ENCODE data around the gene UMOD.

Gene UMOD

GRCh38 chr16:20352615-20353014 lies at the start of gene UMOD:
UMOD (minus strand) TSS chr16:20352715; CDS start chr16:20350737, 1,978 bp downstream.
- Mint-ChIP-seq H3K27ac (no peak within 1 kb of the TSS), H3K27me3 (no peaks in the 10 kb centered on the region), H3K4me1 (no peaks in the 10 kb centered on the region), H3K4me3 (no peak within 1 kb of the TSS), H3K9me3 (peaks cover 0 to 4% of the 10 kb centered on the region in 2 donors)
- no peak for ATAC-seq
- DNase-seq, result no peak

GRCh38 chr16:20401475-20402016 lies 49.0 kb upstream of the UMOD start:
- DNase-seq, result no peak
- no peaks in the 10 kb centered on the region for H3K4me1 Mint-ChIP-seq
- H3K4me3 Mint-ChIP-seq, result no peak overlapping the region
- no peaks in the 10 kb centered on the region for H3K27me3 Mint-ChIP-seq
- H3K27ac Mint-ChIP-seq, result no peak overlapping the region
- H3K9me3 Mint-ChIP-seq, result no peaks in the 10 kb centered on the region
- no peak for ATAC-seq

- Mint-ChIP-seq H3K27ac (no peak overlapping the region), H3K9me3 (no peaks in the 10 kb centered on the region)
- ATAC-seq, result no peak
Measured at GRCh38 chr16:20401066-20401465, 48.6 kb upstream of the UMOD start.

DNA sequence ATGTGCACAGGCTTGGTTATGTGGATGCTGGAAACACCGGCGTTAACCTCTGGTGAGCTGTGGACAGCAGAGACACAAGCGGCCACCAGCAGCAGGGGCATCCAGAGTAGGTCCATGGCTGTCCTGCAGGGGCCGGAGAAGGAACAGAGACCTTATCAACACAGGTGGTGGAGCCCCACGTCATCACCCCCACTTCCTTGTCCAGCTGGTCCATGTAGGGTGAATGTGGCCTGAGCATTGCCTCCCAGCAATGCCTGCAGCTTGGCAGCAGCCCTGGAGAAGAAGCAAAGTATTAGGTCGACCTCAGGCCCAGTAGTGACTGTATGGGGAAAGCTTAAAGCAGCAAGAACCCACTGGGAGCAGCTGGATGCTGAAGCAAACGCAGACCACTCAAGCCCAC lies 46.7 kb upstream of the UMOD start:
- ATAC-seq, result no peak
- Mint-ChIP-seq H3K4me1 (no peaks in the 10 kb centered on the region), H3K27ac (no peak overlapping the region)

More at GRCh38 chr16:20401066-20401465, 48.6 kb upstream of the UMOD start:
- Mint-ChIP-seq H3K27me3 (no peaks in the 10 kb centered on the region), H3K4me3 (no peak overlapping the region), H3K4me1 (no peaks in the 10 kb centered on the region)
- no peak for DNase-seq

GRCh38 chr16:20398603-20399002 lies 46.1 kb upstream of the UMOD start:
- H3K4me3 Mint-ChIP-seq, result no peak overlapping the region
- ATAC-seq (no peak), DNase-seq (no peak)
- H3K4me1 Mint-ChIP-seq, result no peaks in the 10 kb centered on the region
- no peaks in the 10 kb centered on the region for H3K27me3 Mint-ChIP-seq
- H3K9me3 Mint-ChIP-seq, result no peaks in the 10 kb centered on the region
- no peak overlapping the region for H3K27ac Mint-ChIP-seq

More for the DNA sequence above, 46.7 kb upstream of the UMOD start:
- H3K4me3 Mint-ChIP-seq, result no peak overlapping the region
- H3K9me3 Mint-ChIP-seq, result no peaks in the 10 kb centered on the region
- DNase-seq, result no peak
- H3K27me3 Mint-ChIP-seq, result no peaks in the 10 kb centered on the region

- Mint-ChIP-seq H3K4me3 (no peak overlapping the region), H3K9me3 (no peaks in the 10 kb centered on the region), H3K4me1 (no peaks in the 10 kb centered on the region), H3K27ac (no peak overlapping the region), H3K27me3 (no peaks in the 10 kb centered on the region)
- ATAC-seq (no peak), DNase-seq (no peak)
Measured at GRCh38 chr16:20397468-20398074, 45.1 kb upstream of the UMOD start.

- Mint-ChIP-seq H3K27ac (no peak overlapping the region), H3K9me3 (no peaks in the 10 kb centered on the region), H3K4me3 (no peak overlapping the region), H3K27me3 (no peaks in the 10 kb centered on the region), H3K4me1 (no peaks in the 10 kb centered on the region)
- ATAC-seq (no peak), DNase-seq (no peak)
Measured at GRCh38 chr16:20396846-20397467, 44.4 kb upstream of the UMOD start.

- H3K4me3 Mint-ChIP-seq, result no peak overlapping the region
- H3K27me3 Mint-ChIP-seq, result no peaks in the 10 kb centered on the region
- DNase-seq, result no peak
- H3K9me3 Mint-ChIP-seq, result no peaks in the 10 kb centered on the region
- peak overlapping the region in 1 of 2 donors; percentile 38 for H3K27ac Mint-ChIP-seq
- no peak for ATAC-seq
- no peaks in the 10 kb centered on the region for H3K4me1 Mint-ChIP-seq
Measured at GRCh38 chr16:20395946-20396345, 43.4 kb upstream of the UMOD start.

GRCh38 chr16:20393801-20394577 lies 41.5 kb upstream of the UMOD start:
- Mint-ChIP-seq H3K27ac (no peak overlapping the region), H3K27me3 (no peaks in the 10 kb centered on the region), H3K4me1 (no peaks in the 10 kb centered on the region), H3K4me3 (no peak overlapping the region), H3K9me3 (no peaks in the 10 kb centered on the region)
- ATAC-seq, result no peak
- no peak for DNase-seq

GRCh38 chr16:20391045-20391444 lies 38.5 kb upstream of the UMOD start:
- H3K9me3 Mint-ChIP-seq, result no peaks in the 10 kb centered on the region
- H3K27me3 Mint-ChIP-seq, result peaks cover 15% of the 10 kb centered on the region
- DNase-seq, result no peak
- H3K27ac Mint-ChIP-seq, result no peak overlapping the region
- no peak overlapping the region for H3K4me3 Mint-ChIP-seq
- no peak for ATAC-seq
- H3K4me1 Mint-ChIP-seq, result no peaks in the 10 kb centered on the region

GRCh38 chr16:20388854-20389253 lies 36.3 kb upstream of the UMOD start:
- Mint-ChIP-seq H3K27me3 (peaks cover 15% of the 10 kb centered on the region), H3K4me1 (no peaks in the 10 kb centered on the region), H3K9me3 (no peaks in the 10 kb centered on the region), H3K4me3 (no peak overlapping the region), H3K27ac (no peak overlapping the region)
- ATAC-seq (no peak), DNase-seq (no peak)

DNA sequence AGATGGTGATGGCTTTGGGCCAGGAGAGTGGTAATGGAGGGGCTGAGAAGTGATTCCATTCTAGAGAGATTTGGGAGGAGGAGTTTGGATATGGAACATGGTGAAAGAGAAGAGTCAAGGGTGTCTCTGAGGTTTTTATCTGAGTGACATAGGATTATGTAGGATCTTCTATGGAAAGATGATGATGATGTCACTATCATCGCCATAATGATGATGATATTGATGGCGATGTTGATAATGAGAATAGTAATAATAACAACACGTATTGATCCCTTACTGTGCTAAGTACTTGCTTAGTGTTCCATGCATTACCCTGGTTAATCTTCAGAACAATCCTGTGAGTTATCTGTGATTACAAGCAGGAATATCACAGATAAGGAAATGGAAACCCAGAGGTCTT lies 35.5 kb upstream of the UMOD start:
- Mint-ChIP-seq H3K27ac (no peak overlapping the region), H3K9me3 (no peaks in the 10 kb centered on the region), H3K4me1 (peaks cover 6% of the 10 kb centered on the region), H3K27me3 (peaks cover 15% of the 10 kb centered on the region), H3K4me3 (no peak overlapping the region)
- DNase-seq (no peak), ATAC-seq (no peak)

GRCh38 chr16:20385844-20386832 lies 33.6 kb upstream of the UMOD start:
- DNase-seq, result peak; percentile 35 to 37
- no peak overlapping the region for H3K4me3 Mint-ChIP-seq
- no peaks in the 10 kb centered on the region for H3K9me3 Mint-ChIP-seq
- no peak overlapping the region for H3K27ac Mint-ChIP-seq
- ATAC-seq, result no peak
- H3K4me1 Mint-ChIP-seq, result peaks cover 6% of the 10 kb centered on the region
- peaks cover 15% of the 10 kb centered on the region for H3K27me3 Mint-ChIP-seq

GRCh38 chr16:20383106-20384029 lies 30.9 kb upstream of the UMOD start:
- Mint-ChIP-seq H3K9me3 (no peaks in the 10 kb centered on the region), H3K4me3 (no peak overlapping the region), H3K27me3 (peaks cover 15% of the 10 kb centered on the region), H3K27ac (peak overlapping the region in 1 of 2 donors; percentile 64), H3K4me1 (peaks cover 6% of the 10 kb centered on the region)
- DNase-seq (peak; percentile 45 to 47), ATAC-seq (peak; percentile 81)
